HFFc6 (cell line): ENCODE data around the gene ODAD2. TPM values are rescaled to one million over a fixed set of nuclear protein-coding genes. Genes with fewer than 3 reads are reported as not detected.

Source experiments
- DNase-seq: peaks from one replicate; pipeline ENCODE4 v3.0.0-alpha.2; 2018
- H3K27ac Mint-ChIP-seq: 2 replicates; pipeline ENCODE4 v1.8.0; 2020; ENCODE audit warnings: mild to moderate bottlenecking, mixed read lengths
- H3K27me3 Mint-ChIP-seq: 2 replicates; pipeline ENCODE4 v1.8.0; 2021; ENCODE audit warnings: mild to moderate bottlenecking, moderate library complexity, mixed read lengths; ENCODE audit not compliant: insufficient read depth
- H3K36me3 Mint-ChIP-seq: 2 replicates; pipeline ENCODE4 v1.8.0; 2021; ENCODE audit warnings: low read depth, mixed read lengths
- H3K4me1 Mint-ChIP-seq: 2 replicates; pipeline ENCODE4 v1.8.0; 2020; ENCODE audit warnings: low read depth, mixed read lengths
- H3K4me3 Mint-ChIP-seq: 2 replicates; pipeline ENCODE4 v1.8.0; 2020; ENCODE audit warnings: mild to moderate bottlenecking, moderate library complexity, mixed read lengths
- H3K9me3 Mint-ChIP-seq: 2 replicates; pipeline ENCODE4 v1.8.0; 2020; ENCODE audit warnings: mild to moderate bottlenecking, mixed read lengths
- CTCF ChIP-seq: fragments of 200-600 bp; sonication (generic); IDR thresholded peaks from 2 replicates; pipeline ENCODE4 v1.5.0; 2021; ENCODE audit warnings: antibody characterized with exemption, mild to moderate bottlenecking
- total RNA-seq, 6 experiments: library from RNA; stranded (reverse); fragmentation: NEBNext Ultra II Directional; extraction: Animal tissue kit (Norgen Biotek cat#: 25700); gene quantifications; 2 replicates in 1 of 6; 3 replicates in 5 of 6; pipeline ENCODE4 v1.2.3, GENCODE V29; 2021

Gene ODAD2
- total RNA-seq, 6 experiments from 2014 or later: 10.3 to 17.5 (median 12.4) TPM

GRCh38 chr10:27774831-27775230 is 224.0 kb downstream of the ODAD2 start:
- H3K9me3 Mint-ChIP-seq: no peaks in the 10 kb centered on the region
- no peak for TF ChIP-seq CTCF
- H3K4me3 Mint-ChIP-seq: no peak overlapping the region

GRCh38 chr10:27771231-27771630 is 227.6 kb downstream of the ODAD2 start:
- H3K36me3 Mint-ChIP-seq: no peaks in the 10 kb centered on the region; the same call in 1 of the 2 replicates
- peaks cover 8% of the 10 kb centered on the region for H3K4me1 Mint-ChIP-seq
- DNase-seq: no peak
- TF ChIP-seq CTCF: no peak
- no peaks in the 10 kb centered on the region for H3K9me3 Mint-ChIP-seq
- peaks cover 13% of the 10 kb centered on the region for H3K27me3 Mint-ChIP-seq
- no peak overlapping the region for H3K27ac Mint-ChIP-seq
- no peak overlapping the region for H3K4me3 Mint-ChIP-seq

More at GRCh38 chr10:27774831-27775230, 224.0 kb downstream of the ODAD2 start:
- Mint-ChIP-seq H3K4me1 (peaks cover 14% of the 10 kb centered on the region), H3K27ac (no peak overlapping the region), H3K36me3 (no peaks in the 10 kb centered on the region; the same call in 1 of the 2 replicates), H3K27me3 (peaks cover 13% of the 10 kb centered on the region)
- no peak for DNase-seq

GRCh38 chr10:27770181-27770580 is 228.7 kb downstream of the ODAD2 start:
- H3K36me3 Mint-ChIP-seq: no peaks in the 10 kb centered on the region
- H3K4me3 Mint-ChIP-seq: no peak overlapping the region
- peaks cover 11% of the 10 kb centered on the region for H3K27me3 Mint-ChIP-seq
- DNase-seq: no peak
- no peak overlapping the region for H3K27ac Mint-ChIP-seq
- no peaks in the 10 kb centered on the region for H3K9me3 Mint-ChIP-seq
- no peak for TF ChIP-seq CTCF
- peaks cover 8% of the 10 kb centered on the region for H3K4me1 Mint-ChIP-seq
